NCI-H526 treated with DMSO at 0.1 percent for 48 hours (cell line): ENCODE data around the gene PATJ.
"Not testable (repeated sequence)": the region's sequence is repeated elsewhere in the genome, so short reads cannot be mapped to it uniquely, and the experiment has no call there.

Experiments used
- DNase-seq: peaks from one replicate; lab custom pipeline; 2025; lab: John Stamatoyannopoulos, UW

The PATJ gene

DNA sequence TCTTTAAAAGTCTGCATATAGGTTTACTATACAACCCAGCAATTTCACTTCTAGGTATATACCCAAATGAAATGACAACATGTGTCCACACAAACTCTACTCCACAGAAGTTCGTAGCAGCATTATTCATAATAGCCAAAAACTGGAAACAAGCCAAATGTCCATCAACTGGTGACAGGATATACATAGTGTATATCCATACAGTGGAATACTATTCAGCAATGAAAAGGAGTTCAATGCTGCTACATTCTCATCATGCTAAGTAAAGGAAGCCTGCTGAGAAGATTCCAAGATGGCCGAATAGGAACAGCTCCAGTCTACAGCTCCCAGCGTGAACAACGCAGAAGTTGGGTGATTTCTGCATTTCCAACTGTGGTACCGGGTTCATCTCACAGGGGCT is 200.6 kb downstream of the PATJ start:
- DNase-seq = no peak

DNA sequence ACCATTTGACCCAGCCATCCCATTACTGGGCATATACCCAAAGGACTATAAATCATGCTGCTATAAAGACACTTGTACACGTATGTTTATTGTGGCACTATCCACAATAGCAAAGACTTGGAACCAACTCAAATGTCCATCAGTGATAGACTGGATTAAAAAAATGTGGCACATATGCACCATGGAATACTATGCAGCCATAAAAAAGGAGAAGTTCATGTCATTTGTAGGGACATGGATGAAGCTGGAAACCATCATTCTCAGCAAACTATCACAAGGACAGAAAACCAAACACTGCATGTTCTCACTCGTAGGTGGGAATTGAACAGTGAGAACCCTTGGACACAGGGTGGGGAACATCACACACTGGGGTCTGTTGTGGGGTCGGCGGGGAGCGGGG is 206.4 kb downstream of the PATJ start:
- DNase-seq = not testable (repeated sequence)

DNA sequence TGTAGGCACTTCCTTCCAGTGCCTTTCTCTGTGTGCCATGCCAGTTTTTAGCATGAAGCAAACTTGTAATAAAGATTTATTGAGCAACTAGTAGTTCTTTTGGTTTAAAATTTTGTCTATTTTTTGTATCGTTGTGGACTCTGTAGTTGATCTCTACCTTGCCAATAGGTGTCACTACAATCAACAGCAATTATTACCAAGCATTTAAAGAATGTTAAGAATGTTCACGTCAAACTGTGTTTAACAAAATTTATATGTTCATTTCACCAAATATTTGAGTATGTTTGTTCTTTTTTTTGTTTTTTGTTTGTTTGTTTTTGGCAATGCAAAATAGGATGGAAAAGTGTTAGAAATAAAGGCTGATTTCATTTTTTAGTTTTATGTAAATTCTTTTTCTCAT is 208.1 kb downstream of the PATJ start:
- no peak for DNase-seq

DNA sequence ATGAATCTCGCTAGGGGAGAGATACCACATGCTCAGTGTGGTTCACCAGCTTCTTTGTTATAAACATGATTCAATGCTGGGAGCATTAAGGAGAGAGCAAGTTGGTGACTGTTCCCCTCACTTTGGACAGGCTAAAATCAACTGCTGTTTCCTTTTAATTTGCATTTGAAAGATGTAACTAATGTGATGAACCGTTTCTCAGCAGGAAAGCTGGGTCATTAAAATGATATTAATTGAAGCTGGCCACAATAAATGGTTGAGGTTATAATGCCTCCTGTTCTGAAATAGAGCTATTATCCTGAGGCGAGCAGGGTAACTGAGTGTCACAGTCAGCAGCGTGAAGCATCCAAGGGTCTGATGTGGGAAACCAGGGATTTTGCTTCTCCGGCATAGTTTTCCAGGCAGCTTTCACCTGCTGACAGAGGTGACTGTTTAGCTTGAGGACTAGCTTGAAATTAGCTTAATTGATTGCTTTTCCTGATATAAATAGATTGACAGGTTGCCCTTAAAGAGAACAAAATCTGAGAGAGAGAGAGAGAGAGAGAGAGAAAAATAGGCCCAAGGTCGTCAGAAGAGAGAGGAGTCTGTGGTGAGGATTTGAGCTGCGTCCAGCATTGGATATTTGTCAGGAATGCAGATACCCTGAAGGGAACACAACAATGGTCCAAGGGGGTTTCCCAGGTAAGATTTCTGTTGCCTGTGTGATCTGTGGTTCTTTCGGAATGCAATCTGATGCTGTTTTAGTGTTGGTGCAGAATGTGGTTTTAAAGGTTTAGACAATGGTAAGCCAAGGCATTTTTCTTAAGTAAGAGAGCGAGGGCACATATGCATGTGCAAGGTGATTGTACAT is 209.7 kb downstream of the PATJ start:
- DNase-seq = no peak

DNA sequence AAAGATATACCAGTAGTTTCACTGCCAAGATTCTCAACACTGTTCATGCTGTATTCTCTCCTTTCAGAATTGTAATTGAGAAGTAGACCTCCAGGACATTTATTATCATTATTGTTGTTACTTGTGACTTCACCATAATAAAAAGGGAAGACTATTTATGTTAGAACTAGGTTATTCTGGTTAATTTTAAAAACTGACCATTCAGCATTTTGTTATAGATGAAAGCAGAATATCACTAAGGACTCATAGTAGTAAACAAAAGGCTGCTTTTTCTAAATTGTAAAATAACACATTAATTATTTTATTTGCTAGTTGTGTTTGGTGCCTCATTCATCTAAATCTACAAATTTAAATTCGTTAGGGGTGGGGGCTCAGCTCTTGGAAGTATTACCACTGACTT is 210.4 kb downstream of the PATJ start:
- DNase-seq = no peak

DNA sequence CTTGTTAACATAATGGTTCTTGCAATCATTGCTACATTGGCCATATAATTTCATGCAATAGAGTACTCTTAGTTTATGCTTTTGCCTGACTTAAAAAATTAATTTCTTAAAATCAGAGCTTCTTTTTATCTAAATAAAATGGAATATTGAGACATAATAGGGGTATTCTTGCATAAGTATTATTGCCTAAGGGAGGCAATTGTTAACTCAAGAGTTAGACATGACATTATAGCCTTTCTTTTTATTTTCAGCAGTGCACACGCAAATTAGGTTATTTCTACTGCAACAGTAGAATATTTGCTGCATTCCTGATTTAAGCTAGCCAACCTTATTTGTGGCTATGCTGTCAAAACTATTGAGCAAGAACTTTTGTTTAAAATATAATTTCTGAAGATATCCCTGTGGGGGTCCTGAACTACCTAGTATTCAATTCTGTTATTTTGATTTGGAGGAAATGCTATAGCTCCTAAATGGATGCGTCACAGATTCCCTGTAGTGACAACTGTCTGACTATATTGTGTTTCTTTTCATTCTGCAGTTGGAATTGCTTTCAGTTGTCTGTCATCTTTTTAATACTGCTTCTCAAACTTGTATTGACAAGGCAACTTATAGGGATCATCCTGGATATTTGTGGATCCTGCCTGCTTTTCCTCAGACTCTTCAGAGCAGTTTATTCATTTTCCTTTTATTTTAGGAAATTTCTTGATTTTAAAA is 211.0 kb downstream of the PATJ start:
- DNase-seq = no peak

DNA sequence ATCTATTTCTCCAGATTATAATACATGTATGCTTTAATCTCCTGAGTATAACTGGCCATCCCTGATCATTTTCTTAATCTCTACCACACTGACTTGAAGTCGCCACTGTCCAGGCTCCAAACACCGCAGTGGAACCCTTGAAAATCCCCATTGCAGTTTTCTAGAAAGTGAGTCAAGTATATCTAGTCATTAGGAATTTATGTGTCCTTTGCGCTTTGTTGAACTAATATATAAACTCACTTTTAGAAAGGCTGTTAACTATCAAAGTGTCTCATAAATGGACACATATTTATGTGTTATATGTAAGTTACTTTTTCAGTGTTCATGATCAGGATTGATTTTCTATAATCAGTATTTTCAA is 211.5 kb downstream of the PATJ start:
- DNase-seq = no peak

DNA sequence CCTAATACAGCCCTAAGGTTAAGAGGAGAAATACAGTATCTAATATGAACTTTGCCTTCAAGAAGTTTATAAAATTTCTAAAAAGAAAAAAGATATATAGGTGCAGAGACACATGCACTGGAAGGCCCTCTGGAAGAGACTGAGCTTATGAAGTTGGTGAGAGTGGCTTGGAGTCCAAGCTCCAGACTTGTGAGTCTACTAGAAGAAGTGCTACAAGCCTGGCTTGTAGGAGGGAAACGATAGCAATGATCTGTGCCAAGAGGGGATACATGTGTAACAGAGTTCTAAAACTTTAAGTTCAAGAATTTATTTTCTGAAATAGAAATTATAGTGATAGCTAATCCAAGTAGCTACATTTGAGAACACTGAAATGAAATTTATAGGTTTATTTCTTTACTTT is 213.0 kb downstream of the PATJ start:
- no peak for DNase-seq

DNA sequence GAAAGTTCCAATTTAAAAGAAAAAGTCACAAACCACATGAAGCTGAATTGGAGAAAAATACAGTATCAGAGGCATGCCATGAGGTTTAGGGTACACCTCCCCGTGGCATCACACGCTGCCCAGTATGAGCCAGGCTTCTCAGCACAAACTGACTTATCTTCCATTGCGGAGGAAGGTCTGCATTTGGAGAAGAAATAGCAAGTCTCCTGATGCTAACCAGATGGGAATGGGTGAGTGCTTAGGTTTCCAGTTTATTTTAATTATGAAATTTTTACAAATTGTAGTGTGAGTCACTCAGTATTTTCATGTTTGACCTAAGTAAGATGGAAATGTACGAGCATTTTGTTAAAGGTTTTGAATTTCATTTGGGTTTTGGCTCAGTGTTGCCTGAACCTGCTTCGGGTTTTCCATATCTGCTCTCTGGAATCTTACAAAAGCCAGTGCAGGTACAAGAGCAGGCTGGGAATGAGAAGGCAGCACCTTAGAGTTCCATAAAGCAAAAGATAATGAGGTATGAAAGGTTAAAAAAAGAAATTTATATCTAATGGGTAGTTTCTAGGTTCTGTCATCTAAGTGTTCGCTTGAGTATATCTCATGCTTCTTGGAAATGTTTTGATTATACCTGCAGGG is 213.9 kb downstream of the PATJ start:
- DNase-seq = no peak

DNA sequence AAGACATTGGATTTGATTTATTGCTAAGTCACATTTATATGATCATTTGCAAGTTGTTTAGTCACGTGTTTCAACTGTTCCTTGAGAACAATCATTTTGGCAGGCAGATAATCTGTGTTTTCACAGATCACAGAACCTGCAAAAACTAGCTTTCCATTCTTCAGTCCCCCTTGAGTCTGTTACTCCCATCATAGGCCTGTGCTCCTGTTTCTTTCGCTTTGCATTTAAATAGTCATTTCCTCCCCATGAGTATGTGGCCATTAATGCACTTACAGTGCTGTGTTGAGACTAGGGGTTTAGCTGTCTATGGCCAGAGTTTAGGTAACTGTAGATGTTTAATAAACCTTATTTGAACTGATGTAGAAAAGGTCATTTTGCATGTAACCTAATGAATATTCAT is 214.5 kb downstream of the PATJ start:
- no peak for DNase-seq

DNA sequence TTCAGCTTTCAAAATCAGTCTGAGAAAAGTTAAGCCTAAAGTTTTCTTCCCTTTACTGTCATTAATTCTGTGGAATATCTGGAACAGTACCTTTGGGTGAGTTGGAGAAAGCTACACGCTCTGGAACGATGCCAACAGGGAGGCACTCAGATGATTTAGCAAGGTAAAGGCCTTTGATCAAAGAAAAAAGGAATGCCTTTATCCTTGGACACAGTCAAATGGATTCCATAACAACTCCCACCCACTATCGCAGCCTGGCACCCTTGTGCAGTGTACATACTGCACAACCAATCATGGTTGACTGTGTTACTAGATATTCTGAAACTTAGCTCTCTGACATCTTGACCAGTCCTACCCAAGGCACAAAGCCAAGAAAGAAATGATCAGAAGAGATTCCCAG is 218.7 kb downstream of the PATJ start:
- no peak for DNase-seq

DNA sequence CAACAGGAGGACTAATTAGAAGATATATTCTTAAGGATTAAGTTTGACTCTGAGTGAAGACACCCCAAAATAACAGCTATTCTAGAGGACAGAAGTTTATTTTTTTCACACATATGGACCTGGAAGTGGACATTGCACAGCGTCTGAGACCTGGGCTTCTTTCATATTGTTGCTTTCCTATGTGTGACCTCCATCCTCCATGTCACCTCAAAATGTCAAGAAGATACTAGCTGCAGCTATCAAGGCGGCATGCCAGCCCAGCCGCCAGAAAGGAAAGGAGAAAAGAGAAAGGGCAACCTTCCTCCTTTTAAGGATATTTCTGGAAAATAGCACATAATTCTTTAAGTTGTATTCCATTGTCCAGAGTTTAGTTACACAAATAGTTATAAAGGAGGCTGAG is 220.4 kb downstream of the PATJ start:
- no peak for DNase-seq

DNA sequence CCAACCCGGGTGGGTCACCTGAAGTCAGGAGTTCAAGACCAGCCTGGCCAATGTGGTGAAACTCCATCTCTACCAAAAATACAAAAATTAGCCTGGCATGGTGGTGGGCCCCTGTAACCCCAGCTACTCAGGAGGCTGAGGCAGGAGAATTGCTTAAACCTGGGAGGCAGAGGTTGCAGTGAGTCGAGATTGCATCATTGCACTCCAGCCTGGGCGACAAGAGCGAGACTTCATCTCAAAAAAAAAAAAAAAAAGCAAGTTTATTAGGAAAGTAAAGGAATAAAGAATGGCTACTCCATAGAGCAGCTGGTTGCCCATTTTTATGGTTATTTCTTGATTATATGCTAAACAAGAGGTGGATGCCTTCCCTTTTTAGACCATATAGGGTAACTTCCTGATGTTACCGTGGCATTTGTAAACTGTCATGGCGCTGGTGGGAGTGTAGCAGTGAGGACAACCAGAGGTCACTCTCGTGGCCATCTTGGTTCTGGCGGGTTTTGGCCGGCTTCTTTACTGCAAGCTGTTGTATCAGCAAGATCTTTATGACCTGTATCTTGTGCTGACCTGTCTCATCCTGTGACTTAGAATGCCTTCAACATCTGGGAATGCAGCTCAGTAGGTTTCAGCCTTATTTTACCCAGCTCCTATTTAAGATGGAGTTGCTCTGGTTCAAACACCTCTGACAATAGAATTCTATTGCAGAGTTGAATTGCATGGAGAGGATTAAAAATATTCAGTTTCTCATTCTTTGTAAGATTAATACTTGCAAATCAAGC is 224.4 kb downstream of the PATJ start:
- DNase-seq = not testable (repeated sequence)

DNA sequence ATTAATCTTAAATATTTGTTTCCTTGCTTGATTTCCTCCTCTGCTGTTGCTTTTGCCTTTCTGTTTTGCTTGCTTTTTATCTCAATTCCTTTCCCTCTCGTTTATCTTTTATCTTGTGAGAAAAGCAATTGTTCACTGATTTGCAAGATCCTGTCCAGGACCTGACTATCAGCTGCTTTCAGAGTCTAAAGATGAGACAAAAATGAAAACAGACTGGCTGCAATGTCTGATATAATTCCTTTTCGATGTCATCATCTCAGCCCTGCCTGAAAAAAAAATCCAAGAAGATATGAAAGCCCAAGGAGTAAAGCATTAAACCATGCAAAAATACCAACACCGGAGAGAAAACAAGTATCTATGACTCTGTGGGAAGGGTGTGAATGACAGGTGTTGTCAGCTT is 225.5 kb downstream of the PATJ start:
- DNase-seq = no peak

DNA sequence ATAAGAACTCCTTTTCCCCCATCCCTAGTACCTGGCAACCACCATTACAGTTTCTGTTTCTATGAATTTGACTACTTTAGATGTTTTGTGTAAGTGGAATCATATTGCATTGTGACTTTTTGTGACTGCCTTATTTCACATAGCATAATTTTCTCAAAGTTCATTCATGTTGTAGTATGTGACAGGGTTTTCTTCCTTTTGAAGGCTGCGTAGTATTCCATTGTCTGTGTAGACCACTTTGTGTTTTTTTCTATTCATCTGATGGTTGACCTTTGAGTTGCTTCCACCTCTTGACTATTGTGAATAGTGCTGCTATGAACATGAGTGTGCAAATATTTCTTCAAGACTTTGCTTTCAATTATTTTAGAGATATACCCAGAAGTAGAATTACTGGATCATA is 226.6 kb downstream of the PATJ start:
- no peak for DNase-seq

DNA sequence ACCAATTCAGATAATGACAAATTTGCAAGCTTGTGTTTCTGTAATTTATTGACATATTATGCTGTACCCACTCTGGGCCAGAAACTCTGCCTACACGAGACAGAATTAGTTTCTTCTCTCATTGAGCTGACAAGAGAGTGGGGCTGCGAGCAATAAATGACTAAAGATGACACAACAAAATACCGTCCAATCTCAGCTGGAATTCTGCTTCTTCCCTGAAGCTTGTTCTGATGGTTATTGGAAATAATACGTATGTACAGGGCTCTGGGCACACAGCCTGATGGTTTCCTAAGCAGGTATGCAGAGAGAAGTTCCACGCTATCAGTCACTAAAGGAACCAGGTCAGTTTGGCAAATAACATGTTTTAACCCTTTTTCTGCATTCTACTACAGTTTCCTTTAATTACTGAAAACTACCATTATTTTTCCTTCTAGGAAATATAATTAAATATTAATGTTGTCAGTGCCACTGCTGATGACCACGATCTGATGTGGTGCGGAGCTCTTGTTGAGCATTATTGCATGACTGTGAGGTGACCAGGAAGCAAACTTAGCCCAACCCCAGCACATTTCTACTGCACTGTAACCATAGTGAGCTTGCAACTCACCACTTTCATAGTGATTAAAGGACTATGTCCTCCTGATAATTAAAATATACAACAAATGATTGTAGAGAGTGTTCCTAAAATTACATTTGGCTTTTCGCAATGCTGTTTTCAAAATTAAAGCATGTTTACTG is 231.0 kb downstream of the PATJ start:
- DNase-seq = no peak

DNA sequence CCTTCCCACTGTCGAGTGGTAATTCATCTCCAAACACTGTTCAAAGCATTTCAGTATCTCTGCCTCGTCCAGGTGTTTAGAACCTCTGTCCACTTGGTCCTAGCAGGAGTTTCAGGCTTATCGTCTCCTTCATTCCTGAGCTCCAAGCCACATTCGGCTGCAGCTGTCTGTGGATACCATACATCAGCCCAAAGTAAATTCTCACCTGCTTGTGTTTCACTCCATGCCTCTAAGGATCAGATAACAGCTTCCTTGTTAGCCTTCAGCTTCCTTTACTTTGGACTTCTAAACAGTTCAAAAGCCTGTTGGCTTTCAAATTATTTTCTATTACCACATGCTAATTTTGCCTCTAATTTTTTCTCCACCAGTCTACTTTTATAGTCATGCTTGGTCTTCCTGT is 233.4 kb downstream of the PATJ start:
- DNase-seq = no peak

DNA sequence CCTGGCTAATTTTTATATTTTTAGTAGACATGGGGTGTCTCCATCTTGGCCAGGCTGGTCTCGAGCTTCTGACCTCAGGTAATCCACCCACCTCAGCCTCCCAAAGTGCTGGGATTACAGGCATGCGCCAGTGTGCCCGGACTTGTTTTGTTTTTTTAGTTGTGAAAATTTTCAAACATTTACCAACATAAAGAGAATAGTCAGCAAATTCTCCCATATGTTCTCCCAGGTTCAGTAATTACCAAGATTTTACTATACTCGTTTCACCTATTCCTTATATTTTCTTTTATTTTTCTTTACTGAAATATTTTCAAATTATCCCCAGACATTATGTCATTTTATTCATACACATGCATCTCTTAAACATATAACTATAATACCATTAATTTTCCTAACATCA is 234.3 kb downstream of the PATJ start:
- DNase-seq = no peak

DNA sequence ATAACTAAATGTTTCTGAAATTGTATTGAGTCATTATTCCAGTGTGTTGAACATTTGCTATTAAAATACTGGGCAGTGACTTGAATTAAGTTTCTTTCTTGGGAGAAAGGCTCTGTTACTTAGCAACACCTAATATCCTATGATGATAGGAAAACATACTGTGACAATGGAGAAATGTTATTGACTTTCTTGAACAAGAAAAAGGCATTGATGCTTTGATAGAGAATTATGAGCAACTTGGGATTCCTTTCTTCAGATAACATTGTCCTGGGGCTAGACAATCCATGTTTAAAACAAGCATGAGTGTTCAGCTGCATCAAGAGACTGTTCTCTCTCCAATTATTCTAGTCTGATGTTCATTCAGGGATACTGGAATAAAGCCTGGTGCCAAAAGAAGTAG is 236.5 kb downstream of the PATJ start:
- no peak for DNase-seq

DNA sequence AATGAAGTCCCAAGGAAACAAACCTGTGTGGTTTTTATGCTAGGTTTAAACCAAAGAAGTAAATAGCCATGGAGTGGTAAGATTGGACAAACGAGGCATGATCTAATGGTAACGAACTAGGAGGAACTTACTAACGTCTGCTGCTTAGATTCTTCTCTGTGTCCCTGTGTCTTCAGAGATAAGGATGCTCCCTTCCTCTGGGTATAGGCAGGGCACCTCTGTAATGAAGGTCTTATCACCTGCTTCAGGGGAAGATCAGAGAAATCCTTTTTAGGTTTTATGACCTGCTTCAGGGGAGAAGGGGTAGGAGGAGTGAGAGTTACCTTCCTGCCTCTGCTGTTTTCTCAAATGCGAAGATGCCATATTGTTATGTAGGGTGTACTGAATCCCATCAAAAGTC is 237.4 kb downstream of the PATJ start:
- DNase-seq = no peak

DNA sequence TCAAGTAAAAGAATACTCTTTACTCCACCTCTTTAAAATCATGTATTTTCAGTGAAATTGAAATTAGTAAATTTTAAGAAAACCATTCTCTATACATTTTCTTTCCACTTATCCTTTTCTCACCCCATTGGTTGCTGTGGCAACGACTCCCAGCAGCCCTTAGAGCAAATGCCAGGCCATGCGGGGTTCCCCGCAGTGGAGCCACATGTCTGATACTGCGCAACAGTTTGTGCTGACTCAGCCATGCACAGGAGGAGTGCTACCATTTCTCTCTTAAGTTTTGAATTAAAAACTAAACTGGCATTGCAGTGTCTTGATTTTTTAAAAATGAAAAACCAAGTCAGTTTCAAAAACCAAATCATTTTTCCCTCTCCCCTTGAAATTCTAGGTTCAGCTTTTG is 238.3 kb downstream of the PATJ start:
- DNase-seq = no peak
